GM12878 (cell line): Measurements from ENCODE around the gene PPM1G. TPM values are rescaled to one million over a fixed set of nuclear protein-coding genes. Genes with fewer than 3 reads are reported as not detected.

Experiments used
- ATAC-seq: fragments of 200-7000 bp; cut with Tn5 transposase; 3 replicates; pipeline ENCODE4 v1.9.1; 2020; ENCODE audit warnings: mild to moderate bottlenecking, moderate library complexity
- BruUV-seq: library from RNA; stranded (reverse); fragments of 400-500 nt; replicated peaks from 2 replicates; lab custom pipeline; 2021; lab: Mats Ljungman, UMichigan
- CTCF ChIA-PET: fragments of 300-600 bp; sonication (Branson Sonifier 250); formaldehyde crosslinking; extraction: SDS; loops from one replicate; lab custom pipeline; 2021; ENCODE audit warnings: inconsistent platforms; lab: Yijun Ruan, JAX
- POLR2A ChIA-PET: fragments of 350-600 bp; formaldehyde crosslinking; extraction: SDS; loops from one replicate; lab custom pipeline; 2021; ENCODE audit warnings: inconsistent platforms; lab: Charles Lee
- RAD21 ChIA-PET: fragments of 300-600 bp; sonication (Branson Sonifier 250); formaldehyde crosslinking; loops from one replicate; lab custom pipeline; 2023; ENCODE audit warnings: antibody characterized with exemption; ENCODE audit not compliant: unreplicated experiment; lab: Charles Lee
- SMC1A ChIA-PET: fragments of 300-600 bp; sonication (Branson Sonifier 250); formaldehyde crosslinking; loops from one replicate; lab custom pipeline; 2023; ENCODE audit not compliant: unreplicated experiment, uncharacterized antibody; lab: Charles Lee
- DNase-seq: peaks from one replicate; pipeline ENCODE4 v3.0.0-alpha.2; 2011; ENCODE audit warnings: low read depth, low spot score
- FAIRE-seq: peaks from 3 replicates; lab custom pipeline; 2011; peaks lifted over from hg19 to GRCh38; lab: Jason Lieb, UNC
- H2AFZ ChIP-seq: 2 replicates; pipeline ENCODE4 v1.6.0; 2011; ENCODE audit warnings: low read depth, low read length, control low read depth; ENCODE audit not compliant: control insufficient read depth
- H3K27ac ChIP-seq: 2 replicates; pipeline ENCODE4 v1.5.1; 2011; ENCODE audit warnings: control low read depth; ENCODE audit not compliant: control insufficient read depth, insufficient read depth
- H3K27me3 ChIP-seq, 2 experiments: replicated peaks in 1 of 2; 2 replicates each; pipeline versions ENCODE4 v1.6.0 to v1.6.1; 2011; ENCODE audit warnings: low read length in 1 of 2; ENCODE audit not compliant: control insufficient read depth in 2 of 2, insufficient read depth in 2 of 2
- H3K36me3 ChIP-seq, 2 experiments: 2 replicates each; pipeline ENCODE4 v1.5.1; 2011; ENCODE audit warnings: low read length in 1 of 2; ENCODE audit not compliant: control insufficient read depth in 2 of 2, insufficient read depth in 2 of 2
- H3K4me1 ChIP-seq: 2 replicates; pipeline ENCODE4 v1.6.1; 2011; ENCODE audit warnings: mild to moderate bottlenecking, low read length, moderate library complexity, mixed read lengths; ENCODE audit not compliant: control insufficient read depth, insufficient read depth
- H3K4me2 ChIP-seq: 2 replicates; pipeline ENCODE4 v1.6.0; 2011; ENCODE audit warnings: control low read depth; ENCODE audit not compliant: control insufficient read depth, insufficient read depth
- H3K4me3 ChIP-seq: fragments of 200-600 bp; sonication (generic); 2 replicates; pipeline ENCODE4 v1.5.1; 2016
- H3K79me2 ChIP-seq: 2 replicates; pipeline ENCODE4 v1.6.0; 2011; ENCODE audit warnings: low read length; ENCODE audit not compliant: control insufficient read depth, insufficient read depth
- H3K9ac ChIP-seq: 2 replicates; pipeline ENCODE4 v1.8.0; 2011; ENCODE audit warnings: low read length, control low read depth, mixed read lengths; ENCODE audit not compliant: control insufficient read depth, insufficient read depth
- H3K9me3 ChIP-seq: replicated peaks from 3 replicates; pipeline ENCODE4 v1.5.1; 2011; ENCODE audit warnings: mild to moderate bottlenecking, low read length; ENCODE audit not compliant: control insufficient read depth, insufficient read depth
- H4K20me1 ChIP-seq: 2 replicates; pipeline ENCODE4 v1.6.0; 2011; ENCODE audit not compliant: control insufficient read depth, insufficient read depth
- CHD4 ChIP-seq: fragments of 200-600 bp; sonication (generic); IDR thresholded peaks from 2 replicates; pipeline ENCODE4 v1.6.1; 2016; ENCODE audit warnings: mild to moderate bottlenecking
- E2F4 ChIP-seq: IDR thresholded peaks from 2 replicates; pipeline ENCODE4 v1.6.1; 2012; ENCODE audit warnings: low read depth, low read length, improper control_type of control experiment
- LARP7 ChIP-seq: fragments of 450-650 bp; IDR thresholded peaks from 2 replicates; pipeline ENCODE4 v1.6.1; 2017; ENCODE audit warnings: mild to moderate bottlenecking
- RB1 ChIP-seq: fragments of 450-650 bp; formaldehyde crosslinking; IDR thresholded peaks from 2 replicates; pipeline ENCODE4 v1.6.1; 2017; ENCODE audit warnings: mild to moderate bottlenecking, borderline replicate concordance
- SPI1 ChIP-seq: IDR thresholded peaks from 2 replicates; pipeline ENCODE4 v1.6.1; 2011; ENCODE audit warnings: low read depth, mild to moderate bottlenecking, low read length, moderate library complexity, borderline replicate concordance; ENCODE audit not compliant: insufficient read depth
- TBL1XR1 ChIP-seq: IDR thresholded peaks from 2 replicates; pipeline ENCODE4 v1.6.1; 2012; ENCODE audit warnings: low read depth, low read length, improper control_type of control experiment
- ZZZ3 ChIP-seq: IDR thresholded peaks from 2 replicates; pipeline ENCODE4 v1.6.1; 2011; ENCODE audit warnings: low read depth; ENCODE audit not compliant: control insufficient read depth, insufficient read length
- WGBS: methylation state at CpG from one replicate; pipeline ENCODE4 v1.1.6; 2016; ENCODE audit warnings: low lambda C conversion rate; ENCODE audit not compliant: insufficient replicate concordance, insufficient coverage; ENCODE audit errors: missing lambda C conversion rate; 5-methylcytosine and 5-hydroxymethylcytosine counted together
- in situ Hi-C: fragments of 300-500 bp; cut with MboI; formaldehyde crosslinking; loops from 9 replicates; pipeline ENCODE4 v1.14.3; 2018; ENCODE audit warnings: mixed read lengths
- intact Hi-C: fragments of 100-400 bp; cut with micrococcal nuclease; formaldehyde crosslinking; loops from one replicate; pipeline ENCODE4 v1.14.2; 2022; ENCODE audit not compliant: unreplicated experiment
- polyA plus RNA-seq, 11 experiments: library from polyadenylated mRNA; depleted of rRNA in 4 of 11; unstranded in 6 of 11; stranded (reverse) in 5 of 11; fragments of >200 nt; fragmentation: Nextera tagmentation in 4 of 11; fragmentation: Illumina TruSeq in 1 of 11; extraction: Ambion mirVana in 4 of 11; extraction: Trizol in 1 of 11; gene quantifications; 1 replicate in 1 of 11; 2 replicates in 10 of 11; pipeline versions ENCODE4 v1.2.1 to v1.2.3, GENCODE V29; 2011 to 2016; ENCODE audit warnings: inconsistent platforms in 2 of 11, missing spikeins in 2 of 11, low read depth in 1 of 11
- total RNA-seq, 4 experiments: library from RNA; depleted of rRNA in 3 of 4; stranded (reverse); fragments of >200 nt in 3 of 4; fragmentation: Illumina TruSeq in 1 of 4; extraction: Trizol in 1 of 4; gene quantifications; 2 replicates each; pipeline versions ENCODE4 v1.2.1 to v1.2.3, GENCODE V29; 2013 to 2021

The PPM1G gene
- total and polyA plus RNA-seq, 10 of the 15 experiments (the other 5 are each of a cell fraction or from before 2014, with no cell fraction given): 68.8 to 171 (median 121) TPM

DNA sequence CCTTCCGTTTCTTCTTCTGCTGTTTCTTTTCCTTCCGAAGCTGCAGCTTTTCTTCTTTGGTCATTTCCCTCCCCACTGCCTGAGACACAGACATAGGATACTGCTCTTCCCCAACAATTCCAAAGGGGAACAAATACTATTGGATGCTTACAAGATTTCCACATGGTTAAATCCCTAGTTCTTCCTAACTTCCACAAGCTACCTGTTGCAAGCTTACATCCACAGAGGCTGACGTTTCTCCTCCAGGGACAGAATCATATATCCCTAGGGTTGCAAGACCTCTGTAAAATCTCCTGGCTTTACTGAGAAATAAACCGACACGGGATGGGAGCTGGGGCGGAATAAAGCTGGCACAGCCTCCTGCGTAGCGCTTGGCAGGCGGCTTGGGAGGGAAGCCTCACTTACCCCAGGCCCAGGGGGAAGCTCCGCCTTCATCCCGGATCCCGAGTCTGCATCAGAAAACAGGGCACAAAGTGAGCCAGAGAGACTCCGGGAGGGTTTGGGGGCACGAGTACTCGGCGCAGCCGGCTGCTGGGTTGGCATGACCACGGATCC lies 39.8 kb downstream of the PPM1G start:
- Histone ChIP-seq H3K27me3 (no peaks in the 10 kb centered on the region), H3K79me2 (peaks cover 40% of the 10 kb centered on the region), H3K9ac (peak overlapping the region; percentile 89), H3K4me1 (peaks cover 4% of the 10 kb centered on the region; the same call in 1 of the 2 replicates), H3K4me3 (peak overlapping the region; percentile 79), H2AFZ (peak overlapping the region; percentile 89), H4K20me1 (no peaks in the 10 kb centered on the region), H3K36me3 (peaks cover 9 to 24% of the 10 kb centered on the region in 2 experiments), H3K27ac (peak overlapping the region; percentile 67), H3K9me3 (no peaks in the 10 kb centered on the region), H3K4me2 (peak overlapping the region; percentile 89)
- WGBS: under 1% methylated on average over 17 of the region's 18 CpGs
- in situ Hi-C loops (no loop called here), intact Hi-C loops (loop anchor here (1.0 to 5.0 kb wide), 4 partner anchors 11 to 47 kb away; partner anchors contain the start of genes GTF3C2, MPV17, PPM1G and ZNF513)
- no peak; the same call in 1 of the 3 replicates for ATAC-seq
- POLR2A ChIA-PET: interaction anchor here (0.6 to 1.7 kb wide), 12 partner anchors 9 to 297 kb away, joined by 3 to 10 read pairs (median 3); partner anchors contain the start of genes GTF3C2, NRBP1 and ZNF513
- TF ChIP-seq ZZZ3: no peak
- no peak for TF ChIP-seq LARP7
- TF ChIP-seq RB1: no peak
- TF ChIP-seq CHD4: no peak
- TF ChIP-seq TBL1XR1: no peak
- no peak for TF ChIP-seq E2F4
- TF ChIP-seq SPI1: no peak
- no peak for FAIRE-seq
- SMC1A ChIA-PET: interaction anchor here (0.6 to 3.2 kb wide), 10 partner anchors 10 to 320 kb away, joined by 3 to 13 read pairs (median 5); partner anchors contain the start of genes GTF3C2 and PPM1G
- DNase-seq: no peak
- CTCF ChIA-PET: interaction anchor here (0.8 to 1.9 kb wide), 14 partner anchors 9 to 314 kb away, joined by 3 to 14 read pairs (median 4); partner anchors contain the start of genes NRBP1 and PPM1G
- TSS peak; percentile 66 for BruUV-seq
- RAD21 ChIA-PET: interaction anchor here (0.9 to 2.0 kb wide), 5 partner anchors 9 to 60 kb away, joined by 3 to 7 read pairs (median 5); partner anchors contain the start of genes MPV17 and PPM1G
